Kidney (tissue), 14 donors: ENCODE data around the gene DPH2. TPM values are rescaled to one million over a fixed set of nuclear protein-coding genes. Genes with fewer than 3 reads are reported as not detected.
A peak's percentile ranks its signal among the peaks of the same experiment; 100 is the strongest.

ENCODE experiments used
- DNase-seq, 5 donors: peaks; one replicate each; pipeline ENCODE4 v3.0.0-alpha.2; 2013 to 2020
- FAIRE-seq: peaks from 2 replicates; lab custom pipeline; 2012; peaks lifted over from hg19 to GRCh38; lab: Jason Lieb, UNC
- H3K27ac ChIP-seq, 2 donors: one replicate each; pipeline ENCODE4 v1.7.0; 2013; ENCODE audit warnings: low read depth in 2 of 2, low read length in 2 of 2, inconsistent platforms in 1 of 2
- H3K27me3 ChIP-seq: one replicate; pipeline ENCODE4 v1.7.1; 2013; ENCODE audit warnings: low read length, inconsistent platforms; ENCODE audit not compliant: control insufficient read depth, insufficient read depth
- H3K36me3 ChIP-seq, 3 donors: one replicate each; pipeline versions ENCODE4 v1.7.0 to v1.7.1; 2013; ENCODE audit warnings: low read length in 3 of 3, control low read depth in 1 of 3, inconsistent platforms in 1 of 3; ENCODE audit not compliant: insufficient read depth in 3 of 3, control insufficient read depth in 2 of 3
- H3K4me1 ChIP-seq, 3 donors: one replicate each; pipeline versions ENCODE4 v1.7.0 to v1.7.1; 2013; ENCODE audit warnings: low read length in 3 of 3, inconsistent platforms in 1 of 3, low read depth in 1 of 3; ENCODE audit not compliant: control insufficient read depth in 2 of 3, insufficient read depth in 2 of 3
- H3K4me3 ChIP-seq, 3 donors: one replicate each; pipeline versions ENCODE4 v1.7.0 to v1.8.1; 2013; ENCODE audit warnings: low read length in 3 of 3, control low read depth in 1 of 3, inconsistent platforms in 1 of 3
- H3K9ac ChIP-seq, 3 donors: one replicate each; pipeline versions ENCODE4 v1.7.0 to v1.7.1; 2013; ENCODE audit warnings: low read length in 3 of 3, control low read depth in 1 of 3, inconsistent platforms in 1 of 3
- H3K9me3 ChIP-seq, 3 donors: one replicate each; pipeline versions ENCODE4 v1.7.0 to v1.7.1; 2013; ENCODE audit warnings: low read length in 3 of 3, control low read depth in 1 of 3, inconsistent platforms in 1 of 3; ENCODE audit not compliant: control insufficient read depth in 2 of 3, insufficient read depth in 1 of 3
- CTCF ChIP-seq: IDR thresholded peaks from 3 replicates; pipeline ENCODE4 v1.5.1; 2012; ENCODE audit warnings: mild to moderate bottlenecking, moderate library complexity, borderline replicate concordance; ENCODE audit not compliant: insufficient read depth; ENCODE audit errors: extremely low read depth
- intact Hi-C: fragments of 100-400 bp; cut with DNase I; formaldehyde crosslinking; loops from one replicate; pipeline ENCODE4 v1.11.1; 2022
- polyA plus RNA-seq: library from polyadenylated mRNA; stranded (reverse); fragments of 350-450 nt; fragmentation: Illumina TruSeq; extraction: RNeasy Lipid Tissue Mini Kit (QIAGEN cat#74804); gene quantifications from one replicate; pipeline ENCODE4 v1.2.3, GENCODE V29; 2014; ENCODE audit warnings: low read depth, low replicate concordance; ENCODE audit not compliant: insufficient read depth
- total RNA-seq: library from RNA; stranded (reverse); fragmentation: NEBNext Ultra II Directional; extraction: Animal tissue kit (Norgen Biotek cat#: 25700); gene quantifications from one replicate; pipeline ENCODE4 v1.2.1, GENCODE V29; 2021
- donor health status: control.
- donor health status: control.
- donor health status: control.
- donor health status: control.
- donor health status: control.
- donor health status: DM: yes; HTN: yes; CAD: no.
- donor health status: Normal renal cell carcinoma (clear cell type).

Gene DPH2
- total and polyA plus RNA-seq, 2 donors from 2014 or later = 15.9 to 24.0 TPM

- peaks cover 0 to 35% (median 14%) of the 10 kb centered on the region in 3 donors for H3K4me1 ChIP-seq
- peak overlapping the region; percentile 82 to 99 for H3K27ac ChIP-seq
- H3K9me3 ChIP-seq = no peaks in the 10 kb centered on the region
- no peak for TF ChIP-seq CTCF
- FAIRE-seq (no peak), DNase-seq (peak in 2 of 5 donors; percentile 6 to 20)
- peaks cover 0 to 12% (median 0%) of the 10 kb centered on the region in 3 donors for H3K36me3 ChIP-seq
- intact Hi-C loops = no loop called here
- no peaks in the 10 kb centered on the region for H3K27me3 ChIP-seq
- peak overlapping the region; percentile 19 to 93 (median 51) for H3K9ac ChIP-seq
- peak overlapping the region; percentile 63 to 88 (median 64) for H3K4me3 ChIP-seq
Observed at GRCh38 chr1:43945674-43946235, 24.1 kb upstream of the DPH2 start.

- Histone ChIP-seq H3K9ac (peak within 1 kb of the TSS; percentile 80 to 96 (median 93)), H3K9me3 (no peaks in the 10 kb centered on the region), H3K36me3 (peaks cover 0 to 12% (median 0%) of the 10 kb centered on the region in 3 donors), H3K27me3 (no peaks in the 10 kb centered on the region), H3K27ac (peak within 1 kb of the TSS; percentile 99), H3K4me1 (peaks cover 0 to 35% (median 17%) of the 10 kb centered on the region in 3 donors), H3K4me3 (peak within 1 kb of the TSS; percentile 84 to 97 (median 88))
- intact Hi-C loops = no loop called here
- TF ChIP-seq CTCF = peak; percentile 82
- DNase-seq = peak; percentile 97 to 98 (median 98)
- FAIRE-seq = no peak
Observed at GRCh38 chr1:43946236-43947060, 23.4 kb upstream of the DPH2 start, which contains the start of gene IPO13. TSS of gene IPO13 (plus strand) at chr1:43946950. CDS start at chr1:43947601, 651 bp downstream.

- Histone ChIP-seq H3K4me1 (peaks cover 0 to 35% (median 21%) of the 10 kb centered on the region in 3 donors), H3K27me3 (no peaks in the 10 kb centered on the region), H3K4me3 (peak overlapping the region; percentile 84 to 97 (median 88)), H3K9me3 (no peaks in the 10 kb centered on the region), H3K27ac (peak overlapping the region; percentile 99), H3K9ac (peak overlapping the region; percentile 80 to 96 (median 93)), H3K36me3 (peaks cover 0 to 12% (median 0%) of the 10 kb centered on the region in 3 donors)
- TF ChIP-seq CTCF = no peak
- intact Hi-C loops = no loop called here
- peak in 1 of 5 donors; percentile 53 for DNase-seq
- no peak for FAIRE-seq
Observed at GRCh38 chr1:43947061-43947873, 22.5 kb upstream of the DPH2 start.
